HCT116 (cell line): ENCODE measurements around the gene YIF1B.

Source experiments
- CEBPB ChIP-seq: IDR thresholded peaks from 2 replicates; pipeline ENCODE4 v1.6.1; 2012; ENCODE audit warnings: low read depth
- CTCF ChIP-seq, 3 experiments: fragments of 200-600 bp in 1 of 3; sonication (generic) in 1 of 3; IDR thresholded peaks in 2 of 3; conservative IDR thresholded peaks in 1 of 3; 2 replicates each; pipeline ENCODE4 v1.5.1; 2012 to 2017; ENCODE audit warnings: low read depth in 2 of 3, low read length in 2 of 3, antibody characterized with exemption in 1 of 3, borderline replicate concordance in 1 of 3, control low read depth in 1 of 3, mild to moderate bottlenecking in 1 of 3, mixed read lengths in 1 of 3, mixed run types in 1 of 3, moderate library complexity in 1 of 3; ENCODE audit not compliant: insufficient read depth in 1 of 3
- EGR1 ChIP-seq: IDR thresholded peaks from 2 replicates; pipeline ENCODE4 v1.6.1; 2012; ENCODE audit warnings: low read depth
- EZH2 ChIP-seq: fragments of 200-600 bp; sonication (generic); IDR thresholded peaks from 2 replicates; pipeline ENCODE4 v1.6.1; 2017; ENCODE audit warnings: antibody characterized with exemption, mixed run types
- JUND ChIP-seq: IDR thresholded peaks from 2 replicates; pipeline ENCODE4 v1.6.1; 2012
- MAX ChIP-seq: IDR thresholded peaks from 2 replicates; pipeline ENCODE4 v1.6.1; 2012
- POLR2A ChIP-seq: IDR thresholded peaks from 2 replicates; pipeline ENCODE4 v1.7.0; 2011; ENCODE audit warnings: borderline replicate concordance; ENCODE audit not compliant: insufficient read depth, insufficient read length; ENCODE audit errors: extremely low read depth
- ZNF274 ChIP-seq: fragments of 200-500 bp; sonication (Bioruptor generic); IDR thresholded peaks from 2 replicates; pipeline ENCODE4 v1.6.1; 2014; ENCODE audit warnings: mild to moderate bottlenecking, low read depth, low read length, inconsistent platforms

- no peak for TF ChIP-seq CTCF (IDR thresholded peaks at IDR 0.05 in 2 of 3, conservative IDR thresholded peaks at IDR 0.05 in 1 of 3; ENCODE audit: borderline replicate concordance in 1 of 3, insufficient read depth in 1 of 3, low read depth in 2 of 3, low read length in 2 of 3)
- TF ChIP-seq POLR2A, result no peak
- no peak for TF ChIP-seq MAX
- TF ChIP-seq ZNF274, result no peak
- TF ChIP-seq EGR1, result no peak
- no peak for TF ChIP-seq EZH2
- no peak for TF ChIP-seq CEBPB
- TF ChIP-seq JUND, result no peak
These were observed 35.5 kb downstream of the YIF1B start for GRCh38 chr19:38280030-38280921.
